Renal pelvis (tissue), 4 donors: ENCODE measurements around the gene IFNA13. TPM values are rescaled to one million over a fixed set of nuclear protein-coding genes. Genes with fewer than 3 reads are reported as not detected.
A peak's percentile ranks its signal among the peaks of the same experiment; 100 is the strongest.

Experiments
- DNase-seq: peaks from one replicate; pipeline ENCODE4 v3.0.0-alpha.2; 2013
- polyA plus RNA-seq, 3 donors: library from polyadenylated mRNA; unstranded; fragments of 120-200 nt; gene quantifications; one replicate each; pipeline ENCODE4 v1.2.1, GENCODE V29; 2013; ENCODE audit not compliant: insufficient read length in 3 of 3

Gene IFNA13
- polyA plus RNA-seq, 3 donors, result not detected

- DNase-seq, result no peak
Observed at GRCh38 chr9:21362287-21362686, 5.6 kb downstream of the IFNA13 start.

GRCh38 chr9:21357479-21358460 is 10.1 kb downstream of the IFNA13 start:
- no peak for DNase-seq

- no peak for DNase-seq
Observed at GRCh38 chr9:21350787-21351186, 17.1 kb downstream of the IFNA13 start, which contains the start of gene IFNA6. Gene IFNA6, minus strand, starts transcription at chr9:21350887. Its CDS starts 0 bp downstream, at chr9:21350887.

- no peak for DNase-seq
Observed at GRCh38 chr9:21348430-21348970, 19.4 kb downstream of the IFNA13 start.

- no peak for DNase-seq
Observed at GRCh38 chr9:21340735-21341134, 27.1 kb downstream of the IFNA13 start.

- no peak for DNase-seq
Observed at GRCh38 chr9:21336457-21336856, 31.4 kb downstream of the IFNA13 start.

- DNase-seq, result peak; percentile 92
Observed at GRCh38 chr9:21334701-21335632, 32.9 kb downstream of the IFNA13 start, which contains the start of gene KLHL9. Gene KLHL9, minus strand, starts transcription at chr9:21335404. Its CDS starts 545 bp downstream, at chr9:21334859.

GRCh38 chr9:21333226-21333625 is 34.6 kb downstream of the IFNA13 start:
- no peak for DNase-seq

GRCh38 chr9:21331676-21332402 is 36.0 kb downstream of the IFNA13 start:
- DNase-seq, result no peak

GRCh38 chr9:21326526-21327139 is 41.2 kb downstream of the IFNA13 start:
- DNase-seq, result no peak

- DNase-seq, result no peak
Observed at GRCh38 chr9:21324047-21324446, 43.8 kb downstream of the IFNA13 start.

GRCh38 chr9:21322911-21323461 is 44.9 kb downstream of the IFNA13 start:
- no peak for DNase-seq

- no peak for DNase-seq
Observed at GRCh38 chr9:21320465-21320864, 47.4 kb downstream of the IFNA13 start.

GRCh38 chr9:21317956-21318923 is 49.6 kb downstream of the IFNA13 start:
- DNase-seq, result no peak

Other genes with a start within 250 kb of the IFNA13 start
- gene IFNW1, start 226.2 kb downstream of the IFNA13 start, polyA plus RNA-seq, result not detected
- gene IFNA21, start 201.4 kb downstream of the IFNA13 start, polyA plus RNA-seq, result under 1 TPM in 1 of 3 donors, not detected in 2; 0.17 TPM
- not detected for gene IFNA4, start 180.5 kb downstream of the IFNA13 start, polyA plus RNA-seq
- not detected for gene IFNA7, start 165.9 kb downstream of the IFNA13 start, polyA plus RNA-seq
- gene IFNA10, start 160.9 kb downstream of the IFNA13 start, polyA plus RNA-seq, result not detected
- gene IFNA16, start 150.7 kb downstream of the IFNA13 start, polyA plus RNA-seq, result not detected
- gene IFNA17, start 139.8 kb downstream of the IFNA13 start, polyA plus RNA-seq, result not detected
- gene IFNA14, start 128.1 kb downstream of the IFNA13 start, polyA plus RNA-seq, result not detected
- gene IFNA5, start 62.7 kb downstream of the IFNA13 start, polyA plus RNA-seq, result not detected
- 10 to 100 TPM; 45.4 to 49.9 (median 47.0) TPM for gene KLHL9, start 32.7 kb downstream of the IFNA13 start, polyA plus RNA-seq
- gene IFNA6, start 17.2 kb downstream of the IFNA13 start, polyA plus RNA-seq, result not detected
- gene IFNA2, start 17.3 kb upstream of the IFNA13 start, polyA plus RNA-seq, result not detected
- not detected for gene IFNA8, start 41.1 kb upstream of the IFNA13 start, polyA plus RNA-seq
- not detected for gene IFNA1, start 72.4 kb upstream of the IFNA13 start, polyA plus RNA-seq
- under 1 TPM; 0.10 to 0.49 (median 0.40) TPM for gene IFNE, start 114.3 kb upstream of the IFNA13 start, polyA plus RNA-seq